Measurements from ENCODE around the gene PHEX.

- TF ChIP-seq CTCF (IDR thresholded peaks at IDR 0.05; ENCODE audit: low read depth, low read length), result no peak
- TF ChIP-seq EZH2phosphoT487 (IDR thresholded peaks at IDR 0.05; ENCODE audit: low read depth), result no peak
Measured at GRCh38 chrX:22043872-22044271, 11.7 kb downstream of the PHEX start.

Data from OCI-LY3 (cell line).